HL-60/S4 treated with phorbol 12-myristate 13-acetate at 8.2 ng/mL for 4 days and 3 days (cell line): ENCODE measurements around the gene CD300C.
"Not testable (repeated sequence)": the region's sequence is repeated elsewhere in the genome, so short reads cannot be mapped to it uniquely, and the experiment has no call there.

Source experiments
- in situ Hi-C: fragments of 300-500 bp; cut with MboI; formaldehyde crosslinking; loops from 2 replicates; pipeline ENCODE4 v1.15.0; 2022; ENCODE audit warnings: low sequenced_read_pairs

Gene CD300C

DNA sequence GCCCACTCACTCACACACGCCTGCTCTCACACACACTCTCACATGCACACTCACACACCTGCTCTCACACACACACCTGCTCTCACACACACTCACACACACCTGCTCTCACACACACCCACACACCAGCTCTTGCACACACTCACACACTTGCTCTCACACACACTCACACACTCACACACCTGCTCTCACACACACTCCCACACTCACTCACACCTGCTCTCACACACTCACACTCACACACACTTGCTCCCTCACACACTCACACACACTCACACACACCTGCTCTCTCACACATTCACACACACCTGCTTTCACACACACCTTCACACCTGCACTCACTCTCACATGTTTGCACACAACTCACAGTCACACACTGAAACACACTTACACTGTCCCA, 17.4 kb upstream of the CD300C start:
- in situ Hi-C loops = no loop called here

DNA sequence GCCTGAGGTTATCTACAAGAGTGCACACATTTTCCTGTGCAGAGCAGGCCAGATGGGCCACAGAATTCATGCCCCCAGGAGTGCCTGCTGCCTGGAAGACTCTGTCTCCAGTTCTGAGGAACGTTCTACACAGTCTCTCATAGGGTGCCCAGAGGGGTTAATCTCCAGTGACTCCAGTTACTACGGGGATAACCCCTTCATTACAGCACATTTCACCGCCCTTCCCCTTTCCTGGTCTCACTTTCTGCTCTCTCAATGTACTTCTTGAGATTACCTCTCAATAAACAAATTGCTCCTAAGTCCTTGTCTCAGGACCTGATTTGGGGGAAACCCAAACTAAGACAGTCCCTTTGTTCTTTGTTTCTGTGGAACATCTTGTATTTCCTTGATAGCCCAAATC, 15.7 kb upstream of the CD300C start:
- in situ Hi-C loops = no loop called here

DNA sequence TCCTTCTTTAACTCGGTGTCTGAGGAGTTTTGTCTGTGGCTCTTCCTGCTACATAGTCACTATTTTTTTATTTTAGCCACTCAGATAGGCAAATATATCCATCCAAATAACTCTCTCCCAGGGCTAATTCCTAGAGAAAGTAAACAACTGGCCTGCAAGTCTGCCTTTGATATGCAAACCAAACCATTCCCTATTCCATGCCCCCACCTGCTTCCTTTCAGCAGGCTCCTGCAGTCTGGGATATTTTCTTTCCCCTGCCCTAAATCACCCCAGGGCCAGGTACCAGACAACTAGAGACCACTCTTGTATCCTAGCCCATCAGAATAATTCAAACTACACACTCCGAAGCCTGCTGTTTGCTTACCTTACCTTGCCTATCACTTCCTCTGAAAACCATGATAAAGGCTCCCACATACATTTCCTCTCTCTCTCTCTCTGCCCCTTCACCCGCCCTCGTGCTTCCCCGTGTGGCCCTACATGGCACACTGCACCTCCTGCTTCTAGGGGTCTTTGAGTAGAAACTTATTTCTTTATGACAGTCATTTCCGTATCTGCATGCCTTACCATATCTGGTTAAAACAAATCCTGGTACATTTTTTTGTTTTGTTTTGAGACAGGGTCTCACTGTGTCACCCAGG, 13.1 kb upstream of the CD300C start:
- in situ Hi-C loops = no loop called here

DNA sequence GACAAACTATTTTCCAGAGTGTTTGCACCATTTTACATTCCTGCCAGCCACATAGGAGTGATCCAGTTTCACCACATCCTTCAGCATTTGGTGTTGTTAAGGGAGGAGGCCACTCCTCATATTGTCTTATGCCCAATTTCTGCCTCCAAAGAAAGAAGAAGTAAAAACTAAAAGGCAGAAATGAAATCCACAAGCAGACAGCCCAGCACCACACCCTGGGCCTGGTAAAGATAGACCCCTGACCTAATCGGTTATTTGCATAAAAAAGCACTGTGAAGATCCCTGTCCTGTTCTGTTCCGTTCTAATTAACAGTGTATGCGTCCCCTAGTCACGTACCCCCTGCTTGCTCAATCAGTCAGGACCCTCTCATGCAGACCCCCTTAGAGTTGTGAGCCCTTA, 12.5 kb upstream of the CD300C start:
- in situ Hi-C loops = not testable (repeated sequence)

DNA sequence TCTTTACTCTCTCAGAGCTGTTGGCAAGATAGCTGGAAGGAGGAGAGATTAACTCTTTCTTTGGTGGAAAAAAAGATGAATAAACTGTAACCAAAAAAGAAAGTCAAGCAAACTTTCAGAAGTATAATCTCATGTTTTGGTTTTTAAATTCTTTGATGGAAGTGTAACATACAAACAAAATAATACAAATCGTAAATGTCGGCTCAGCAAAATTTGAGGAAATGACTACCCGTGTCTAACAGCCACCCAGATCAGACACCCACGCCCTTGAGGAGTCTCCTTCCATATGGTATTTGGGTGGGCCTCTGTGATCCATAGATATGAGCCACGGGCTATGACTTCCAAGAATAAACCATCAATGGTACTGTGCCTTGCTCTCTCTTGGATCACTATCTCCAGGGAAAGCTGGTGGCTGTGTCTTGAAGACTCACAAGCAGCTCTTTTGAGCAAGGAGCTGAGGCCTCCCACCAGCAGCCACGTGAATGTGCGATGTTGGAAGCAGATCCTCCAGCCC, 9.6 kb upstream of the CD300C start:
- in situ Hi-C loops = no loop called here

DNA sequence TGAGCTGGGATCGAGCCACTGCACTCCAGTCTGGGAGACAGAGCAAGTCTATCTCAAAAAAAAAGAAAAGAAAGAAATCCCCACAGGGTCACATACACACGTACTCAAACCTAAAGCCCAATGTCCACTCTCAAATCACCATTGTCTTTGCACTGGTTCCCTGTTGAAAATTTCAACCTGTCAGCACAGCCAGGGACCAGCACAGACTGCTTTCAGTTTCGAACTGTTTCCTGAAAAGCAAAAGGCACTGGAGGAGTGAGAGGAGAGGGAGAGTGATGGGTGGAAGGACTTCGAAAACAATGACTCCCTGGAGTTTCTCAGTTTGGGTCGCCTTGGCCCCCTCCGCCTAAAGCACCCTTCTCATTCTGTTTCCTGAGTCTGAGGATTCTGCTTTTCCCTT, 9.0 kb upstream of the CD300C start:
- in situ Hi-C loops = no loop called here

DNA sequence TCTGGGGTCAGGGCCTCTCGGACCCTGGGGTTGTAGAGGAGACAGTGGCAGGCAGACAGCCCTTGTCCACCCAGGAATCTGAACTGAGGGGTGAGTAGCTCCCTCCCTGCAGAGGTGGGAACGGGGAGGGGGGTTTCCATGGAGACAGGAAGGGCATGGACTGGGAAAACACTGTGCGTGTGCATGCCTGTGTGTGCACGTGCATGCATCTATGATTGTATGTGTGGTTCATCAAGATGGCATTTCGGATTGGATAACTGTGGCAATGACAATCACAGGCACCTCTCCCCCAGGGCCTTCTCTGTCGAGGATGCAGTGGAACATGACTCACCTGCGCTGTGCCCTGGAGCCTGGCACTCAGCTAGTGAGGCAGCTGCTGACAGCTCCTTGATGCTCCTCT, 6.1 kb upstream of the CD300C start:
- in situ Hi-C loops = no loop called here

DNA sequence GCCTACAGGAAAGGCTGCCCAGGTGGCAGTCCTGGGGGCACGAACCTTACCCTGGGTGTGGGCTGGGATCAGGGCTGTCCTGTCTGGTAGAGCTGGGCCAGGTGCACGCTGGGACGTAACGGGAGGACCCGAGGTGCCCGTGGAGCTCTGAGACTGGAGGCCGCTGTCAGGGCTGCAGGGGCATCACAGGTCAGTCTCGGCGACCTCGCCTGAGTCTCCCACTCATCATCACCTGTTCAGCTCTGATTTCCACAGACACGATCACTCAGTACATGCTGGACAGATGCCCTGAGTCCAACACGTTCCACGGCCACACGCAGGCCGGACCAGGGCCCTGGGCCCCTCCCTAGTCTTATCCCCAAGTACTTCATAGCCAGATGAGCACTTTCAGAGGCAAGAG, 4.7 kb upstream of the CD300C start:
- in situ Hi-C loops = no loop called here

DNA sequence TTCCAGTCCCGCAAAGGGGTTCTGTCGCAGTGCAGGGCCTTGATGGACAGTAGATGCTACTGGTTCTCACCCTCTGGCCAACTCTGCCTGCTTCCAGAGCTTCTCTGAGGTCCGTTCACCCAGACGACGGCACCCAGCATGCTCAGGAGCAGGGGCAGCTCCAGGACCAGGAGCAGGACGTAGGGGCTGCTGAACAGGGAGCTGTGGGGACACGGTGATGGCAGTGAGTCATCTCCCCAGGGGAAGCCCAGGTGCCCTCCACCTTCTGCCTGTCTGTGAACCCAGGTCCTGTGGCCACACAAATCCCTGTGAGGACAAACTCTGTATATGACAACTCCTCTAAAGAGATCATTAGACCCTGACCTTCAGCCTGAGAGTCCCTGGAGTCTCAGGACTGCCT, 3.4 kb upstream of the CD300C start:
- in situ Hi-C loops = no loop called here

DNA sequence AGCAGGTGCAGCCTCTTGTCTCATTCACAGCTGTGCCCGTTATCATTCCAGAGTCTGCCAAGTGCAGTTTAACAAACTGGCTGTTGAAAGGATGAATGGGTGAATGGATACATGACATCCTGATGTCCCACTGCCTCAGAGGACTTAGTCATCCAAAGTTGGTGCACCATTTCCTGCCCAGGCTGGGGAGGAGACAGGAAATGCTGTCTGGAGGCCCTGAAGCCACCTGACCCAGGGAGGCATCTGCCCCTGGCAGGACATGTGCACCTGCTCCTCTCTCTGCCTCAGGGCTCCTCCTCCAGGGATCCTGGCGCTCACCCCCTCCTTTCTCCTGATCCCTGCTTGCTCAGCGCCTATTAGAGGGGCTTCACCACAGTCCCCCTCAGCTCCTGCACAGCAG, 1.8 kb upstream of the CD300C start:
- in situ Hi-C loops = no loop called here

DNA sequence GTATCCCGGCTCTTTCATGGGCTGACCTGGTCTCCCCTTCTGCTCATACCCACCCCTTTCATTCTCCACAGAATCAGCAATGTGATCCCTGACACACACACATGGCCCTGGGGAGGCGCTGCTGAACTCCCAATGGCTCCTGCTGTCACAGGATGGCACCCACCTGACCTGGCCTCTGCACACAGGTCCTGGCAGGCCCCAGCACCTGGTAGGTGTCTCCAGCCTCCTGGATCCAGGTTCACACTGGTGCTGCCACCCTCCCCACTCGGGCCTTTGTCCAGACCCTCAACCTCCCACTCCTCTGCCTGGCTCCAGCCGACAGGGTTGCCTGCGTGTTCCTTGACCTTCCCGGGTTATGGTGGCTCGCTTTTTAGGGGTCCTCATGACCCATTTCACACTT, 1.3 kb upstream of the CD300C start:
- in situ Hi-C loops = no loop called here

DNA sequence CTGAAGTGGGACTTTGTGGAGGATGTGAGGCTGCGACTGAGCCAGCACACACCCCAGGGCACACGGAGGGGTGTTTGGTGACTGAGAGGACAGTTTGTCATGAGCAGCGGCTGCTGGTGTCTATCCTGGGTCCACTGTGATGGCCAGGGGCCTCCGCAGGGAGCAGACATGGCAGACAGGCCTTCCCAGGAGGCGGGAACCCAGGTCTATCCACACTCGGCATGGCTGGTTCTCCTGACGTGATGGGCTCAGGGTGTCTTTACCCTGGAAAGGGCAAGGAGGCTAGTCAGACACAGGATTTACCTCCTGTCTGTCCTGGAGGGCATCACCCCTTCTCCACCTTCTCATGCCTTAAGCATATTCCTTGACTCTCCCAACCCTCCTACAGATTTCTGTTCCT, 671 bp upstream of the CD300C start:
- in situ Hi-C loops = no loop called here

DNA sequence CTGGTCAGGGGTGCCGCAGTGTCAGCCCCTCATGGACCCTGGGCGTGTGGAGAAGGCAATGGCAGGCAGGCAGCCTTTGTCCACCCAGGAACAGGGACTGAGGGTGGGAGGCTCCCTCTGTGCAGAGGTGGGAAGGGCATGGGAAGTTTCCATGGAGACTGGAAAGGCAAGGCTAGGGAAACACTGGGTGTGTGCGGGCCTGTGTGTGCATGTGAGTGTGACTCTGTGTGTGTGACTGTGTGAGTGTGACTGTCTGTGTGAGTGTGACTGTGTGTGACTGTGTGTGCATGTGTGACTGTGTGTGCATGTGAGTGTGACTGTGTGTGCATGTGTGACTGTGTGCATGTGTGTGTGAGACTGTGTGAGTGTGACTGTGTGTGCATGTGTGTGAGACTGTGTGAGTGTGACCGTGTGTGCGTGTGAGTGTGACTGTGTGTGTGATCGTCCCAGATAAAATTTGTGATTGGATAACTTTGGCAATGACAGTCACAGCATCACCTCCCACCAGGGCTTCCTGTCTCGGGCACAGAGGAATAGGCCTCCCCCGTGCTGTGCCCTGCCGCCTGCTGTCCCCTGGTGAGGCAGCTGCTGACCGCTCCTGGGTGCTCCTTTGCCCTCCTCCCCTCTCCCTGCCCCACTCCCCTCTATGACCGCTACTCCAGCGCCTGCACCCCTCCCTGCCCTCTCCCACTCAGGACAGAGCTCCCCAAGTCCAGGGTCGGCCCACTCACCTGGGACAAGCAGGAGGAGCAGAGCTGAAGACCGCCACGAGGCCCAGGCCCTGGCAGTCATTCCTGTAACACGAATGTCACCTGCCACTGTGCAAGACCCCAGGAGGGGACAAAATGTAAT, 698 bp downstream of the CD300C start:
- in situ Hi-C loops = no loop called here

DNA sequence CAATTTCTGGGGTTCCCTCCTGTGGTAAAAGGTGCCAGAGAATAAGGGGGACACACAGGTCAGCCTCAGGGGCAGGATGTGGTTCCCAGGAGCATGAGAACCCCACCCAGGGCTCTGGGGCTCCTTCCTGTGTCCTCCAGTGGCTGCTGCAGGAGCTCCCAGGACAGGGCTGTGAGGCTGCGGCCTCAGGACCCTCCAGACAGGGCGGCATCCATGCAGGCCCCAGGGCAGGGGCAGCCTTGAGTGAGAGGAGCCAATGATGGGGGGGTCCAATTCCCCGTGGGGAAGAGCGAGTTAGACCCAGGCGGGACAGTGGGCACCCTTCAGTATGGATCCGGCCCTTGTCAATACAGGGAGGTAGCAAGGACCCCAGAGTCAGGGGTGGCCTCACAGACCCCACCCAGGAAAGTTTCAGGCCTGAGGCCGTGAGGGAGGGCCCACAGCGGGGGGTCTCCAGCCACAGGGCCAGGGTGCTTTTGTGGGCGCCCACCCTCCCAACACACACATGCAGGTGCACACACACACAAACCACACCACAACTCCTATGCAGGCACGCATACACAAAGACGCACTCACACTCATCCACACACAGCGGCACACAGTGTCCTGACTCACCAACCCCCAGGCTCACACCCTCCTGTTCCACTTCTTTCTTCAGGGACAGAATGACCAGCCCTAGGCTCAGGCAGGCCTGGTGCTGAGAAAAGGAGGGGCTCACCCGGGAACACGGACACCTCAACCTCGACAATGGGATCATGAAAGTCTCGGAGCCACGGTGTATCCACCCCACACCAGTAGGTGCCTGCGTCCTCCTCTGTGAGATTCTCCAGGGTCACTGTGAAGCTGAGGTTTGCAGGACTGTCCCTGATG, 1.8 kb downstream of the CD300C start:
- in situ Hi-C loops = no loop called here

DNA sequence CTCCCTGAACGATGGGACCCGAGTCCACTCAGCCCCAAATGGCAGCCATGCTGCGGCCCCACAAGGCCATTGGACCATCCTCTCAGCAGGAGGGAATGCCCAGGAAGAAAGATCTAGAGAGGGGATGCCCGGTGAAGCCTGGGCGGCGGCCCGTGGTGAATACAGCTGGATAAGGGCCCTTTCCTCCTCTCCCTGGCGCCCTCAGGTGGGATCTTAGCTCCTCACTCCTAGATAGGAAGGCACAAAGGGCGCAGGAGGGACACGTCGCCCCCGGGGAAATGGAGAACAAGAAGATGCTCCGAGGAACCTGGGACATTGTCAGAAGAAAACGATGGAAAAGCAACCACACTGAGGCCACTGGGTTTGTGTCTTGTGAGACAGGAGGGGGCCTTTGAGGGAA, 2.5 kb downstream of the CD300C start:
- in situ Hi-C loops = no loop called here

DNA sequence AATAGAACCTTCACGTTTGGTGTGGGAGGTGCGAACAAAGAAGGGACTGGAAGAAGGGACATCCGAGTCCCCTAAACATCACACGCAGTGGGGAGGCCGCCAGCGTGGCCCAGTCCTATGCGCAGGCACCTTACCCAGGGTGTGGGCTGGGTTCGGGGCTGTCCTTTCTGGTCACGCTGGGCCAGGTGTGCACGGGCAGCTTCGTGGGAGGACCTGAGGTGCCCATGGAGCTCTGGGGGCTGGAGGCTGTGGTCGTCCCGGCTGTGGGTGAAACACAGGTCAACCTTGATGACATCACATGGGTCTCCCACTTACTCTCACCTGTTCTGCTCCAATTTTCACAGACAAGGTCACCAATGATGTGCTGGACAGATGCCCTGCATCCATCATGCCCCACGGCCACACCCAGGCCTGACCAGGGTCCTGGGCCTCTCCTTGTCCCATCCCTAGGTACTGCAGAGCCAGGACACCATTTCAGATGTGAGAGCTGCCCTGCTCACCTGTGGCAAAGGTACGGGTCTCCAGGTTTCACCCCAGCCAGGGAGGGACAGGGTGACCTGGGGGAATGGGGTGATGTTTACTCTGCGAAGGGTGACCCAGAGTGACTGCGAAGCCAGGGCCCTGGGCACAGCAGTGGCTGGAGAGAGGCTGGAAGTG, 3.1 kb downstream of the CD300C start:
- in situ Hi-C loops = no loop called here

DNA sequence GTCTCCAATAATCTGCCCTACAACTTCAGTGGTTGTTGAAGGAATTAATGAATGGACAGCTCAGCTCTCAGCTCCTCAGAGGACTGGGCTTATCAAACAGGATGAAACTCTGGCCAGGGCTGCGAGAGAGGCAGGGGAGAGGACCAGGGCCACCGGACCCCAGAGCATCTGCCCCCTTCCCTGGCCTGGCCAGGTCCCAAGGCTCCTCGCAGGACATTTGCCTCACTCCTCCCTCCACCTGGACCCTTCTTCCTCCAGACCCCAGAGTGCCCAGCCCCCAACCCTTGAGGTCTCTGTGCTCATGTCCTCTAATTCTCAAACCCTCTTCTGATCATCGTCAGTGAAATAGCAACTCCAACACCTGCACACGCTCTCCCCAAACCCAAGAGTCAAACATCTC, 3.7 kb downstream of the CD300C start:
- in situ Hi-C loops = no loop called here

DNA sequence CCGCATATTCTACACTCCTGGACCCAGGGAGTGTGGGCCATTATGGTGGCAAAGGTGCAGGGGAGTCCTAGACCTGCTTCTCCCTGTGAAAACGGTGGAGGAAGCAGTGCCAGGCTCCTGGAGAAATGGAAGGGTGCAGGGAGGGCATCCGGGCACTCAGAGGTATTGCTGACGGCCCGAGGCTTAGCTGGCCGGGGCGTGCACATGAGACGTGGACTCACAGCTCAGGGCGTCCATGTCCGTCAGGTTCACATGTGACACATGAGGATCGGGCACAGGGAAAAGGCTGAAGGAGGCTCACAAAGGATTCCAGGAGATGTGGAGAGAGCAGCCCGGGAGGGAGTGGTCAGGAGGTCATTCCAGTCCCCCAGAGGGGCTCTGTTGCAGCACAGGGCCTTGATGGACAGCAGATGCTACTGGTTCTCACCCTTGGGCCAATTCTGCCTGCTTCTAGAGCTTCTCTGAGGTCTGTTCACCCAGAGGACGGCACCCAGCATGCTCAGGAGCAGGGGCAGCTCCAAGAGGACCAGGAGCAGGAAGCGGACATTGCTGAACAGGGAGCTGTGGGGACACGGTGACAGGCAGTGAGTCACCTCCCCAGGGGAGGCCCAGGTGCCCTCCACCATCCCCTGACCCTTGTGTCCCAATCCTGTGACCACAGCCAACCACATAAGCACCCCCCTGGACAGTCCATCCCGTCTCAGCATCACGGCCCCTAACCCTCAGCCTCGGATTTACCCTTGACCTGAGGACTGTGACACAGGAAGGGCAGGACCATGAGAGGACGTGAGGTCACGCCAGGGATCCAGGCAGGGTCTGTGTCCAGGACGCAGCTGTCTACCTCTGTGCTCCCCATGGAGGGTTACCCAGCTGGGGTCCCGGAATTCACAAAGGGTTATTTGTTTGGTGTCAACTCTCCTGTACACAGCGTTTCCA, 4.5 kb downstream of the CD300C start:
- in situ Hi-C loops = no loop called here

DNA sequence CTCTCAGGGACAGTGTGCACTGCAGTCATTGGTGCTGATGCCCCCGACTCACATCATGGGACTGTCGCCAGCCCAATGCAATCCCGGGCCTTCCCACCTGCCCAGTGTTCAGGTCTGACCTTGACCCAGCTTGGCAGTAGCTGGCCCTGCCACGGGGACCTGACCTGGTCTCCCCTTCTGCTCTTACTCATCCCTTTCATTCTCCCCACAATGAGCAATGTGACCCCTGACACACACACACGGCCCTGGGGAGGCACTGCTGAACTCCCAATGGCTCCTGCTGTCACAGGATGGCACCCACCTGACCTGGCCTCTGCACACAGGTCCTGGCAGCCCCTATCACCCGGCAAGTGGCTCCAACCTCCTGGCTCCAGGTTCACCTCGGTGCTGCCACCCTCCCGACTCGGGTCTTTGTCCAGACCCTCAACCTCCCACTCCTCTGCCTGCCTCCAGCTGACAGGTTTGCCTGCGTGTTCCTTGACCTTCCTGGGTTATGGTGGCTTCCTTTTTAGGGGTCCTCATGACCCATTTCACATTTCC, 6.6 kb downstream of the CD300C start:
- in situ Hi-C loops = no loop called here

DNA sequence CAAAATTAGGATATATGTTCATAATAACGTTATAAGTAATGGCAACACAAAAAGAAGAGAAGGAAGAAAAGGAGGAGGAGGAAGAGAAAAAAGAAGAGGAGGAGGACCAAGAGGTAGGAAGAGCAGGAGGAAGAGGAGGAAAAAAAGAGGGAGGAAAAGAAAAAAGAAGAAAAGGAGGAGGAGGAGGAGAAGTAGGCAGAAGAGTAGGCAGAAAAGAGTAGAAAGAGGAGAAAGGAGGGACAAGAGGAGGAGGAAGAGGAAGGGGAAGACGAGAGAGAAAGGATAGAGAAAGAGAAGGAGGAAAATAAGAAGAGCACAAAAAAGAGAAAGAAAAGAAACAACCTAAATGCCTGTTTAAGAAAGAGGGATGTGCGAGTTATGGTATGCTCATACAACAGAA, 9.0 kb downstream of the CD300C start:
- in situ Hi-C loops = no loop called here
